Small intestine (tissue), 16 donors: Measurements from ENCODE around the gene WDR5B. TPM values are rescaled to one million over a fixed set of nuclear protein-coding genes. Genes with fewer than 3 reads are reported as not detected.
A peak's percentile ranks its signal among the peaks of the same experiment; 100 is the strongest.

Experiments used
- DNase-seq, 2 donors: peaks; one replicate each; pipeline versions ENCODE4 v3.0.0 to v3.0.0-alpha.2; 2013
- FAIRE-seq: peaks from 2 replicates; lab custom pipeline; 2012; peaks lifted over from hg19 to GRCh38; lab: Jason Lieb, UNC
- H3K27ac ChIP-seq, 3 donors: one replicate each; pipeline ENCODE4 v1.5.1; 2013; ENCODE audit warnings: low read length in 2 of 3, mild to moderate bottlenecking in 2 of 3, control low read depth in 1 of 3, inconsistent platforms in 1 of 3, low read depth in 1 of 3, moderate library complexity in 1 of 3
- H3K27me3 ChIP-seq, 3 donors: one replicate each; pipeline ENCODE4 v1.6.1; 2013; ENCODE audit warnings: low read length in 3 of 3, inconsistent platforms in 1 of 3; ENCODE audit not compliant: control insufficient read depth in 3 of 3, insufficient read depth in 3 of 3
- H3K36me3 ChIP-seq, 3 donors: one replicate each; pipeline ENCODE4 v1.6.1; 2013; ENCODE audit warnings: low read length in 3 of 3, inconsistent platforms in 1 of 3, low read depth in 1 of 3, mild to moderate bottlenecking in 1 of 3, moderate library complexity in 1 of 3; ENCODE audit not compliant: control insufficient read depth in 3 of 3, insufficient read depth in 2 of 3
- H3K4me1 ChIP-seq, 3 donors: one replicate each; pipeline ENCODE4 v1.6.1; 2013; ENCODE audit warnings: low read length in 2 of 3, inconsistent platforms in 1 of 3, low read depth in 1 of 3, mild to moderate bottlenecking in 1 of 3, moderate library complexity in 1 of 3; ENCODE audit not compliant: control insufficient read depth in 3 of 3, insufficient read depth in 2 of 3
- H3K4me3 ChIP-seq, 3 donors: one replicate each; pipeline ENCODE4 v1.5.1; 2013; ENCODE audit warnings: low read length in 3 of 3, control low read depth in 1 of 3, inconsistent platforms in 1 of 3, low read depth in 1 of 3, mild to moderate bottlenecking in 1 of 3, moderate library complexity in 1 of 3
- H3K9me3 ChIP-seq, 2 donors: one replicate each; pipeline ENCODE4 v1.6.1; 2013; ENCODE audit warnings: low read depth in 1 of 2, low read length in 1 of 2; ENCODE audit not compliant: control insufficient read depth in 2 of 2, insufficient read depth in 1 of 2
- WGBS, 3 donors: extraction: QIAGEN DNeasy Blood & Tissue Kit; methylation state at CpG; one replicate each; pipeline ENCODE4 v1.1.7; 2013; 5-methylcytosine and 5-hydroxymethylcytosine counted together
- long read RNA-seq, 10 donors: transcript quantifications; one replicate each; lab custom pipeline, GENCODE V29; 2026
- polyA plus RNA-seq, 4 donors: library from polyadenylated mRNA; stranded (reverse) in 3 of 4; unstranded in 1 of 4; fragments of 200-250 nt in 3 of 4; fragments of 120-200 nt in 1 of 4; gene quantifications; one replicate each; pipeline versions ENCODE4 v1.2.1 to v1.2.3, GENCODE V29; 2013
- donor health status: healthy with polysubstance abuse.
- donor health status: control.
- donor health status: control.
- donor health status: Bipolar disorder and iron deficiency.
- donor health status: healthy.

The WDR5B gene
- 1 to 10 TPM; 1.6 to 8.3 (median 2.7) TPM for polyA plus RNA-seq
- long read RNA-seq, donor 1, result 0 reads
- long read RNA-seq, donor 2, transcript WDR5B-201 (1 exons, 3,720 nt), result major isoform, 9 of 9 reads
- long read RNA-seq, donor 2, partial matches to known transcripts, result 0 of 9 reads
- long read RNA-seq, donor 2, other reads (novel, unspliced or antisense), result 0 of 9 reads
- long read RNA-seq, donor 3, transcript WDR5B-201 (1 exons, 3,720 nt), result major isoform, 12 of 12 reads
- long read RNA-seq, donor 3, partial matches to known transcripts, result 0 of 12 reads
- long read RNA-seq, donor 3, other reads (novel, unspliced or antisense), result 0 of 12 reads
- long read RNA-seq, donor 4, result 0 reads
- long read RNA-seq, donor 5, transcript WDR5B-201 (1 exons, 3,720 nt), result major isoform, 5 of 5 reads
- long read RNA-seq, donor 5, partial matches to known transcripts, result 0 of 5 reads
- long read RNA-seq, donor 5, other reads (novel, unspliced or antisense), result 0 of 5 reads
- long read RNA-seq, donor 6, transcript WDR5B-201 (1 exons, 3,720 nt), result major isoform, 7 of 7 reads
- long read RNA-seq, donor 6, partial matches to known transcripts, result 0 of 7 reads
- long read RNA-seq, donor 6, other reads (novel, unspliced or antisense), result 0 of 7 reads
- long read RNA-seq, donor 7, result 0 reads
- long read RNA-seq, donor 8, result 0 reads
- long read RNA-seq, donor 9, transcript WDR5B-201 (1 exons, 3,720 nt), result major isoform, 5 of 5 reads
- long read RNA-seq, donor 9, partial matches to known transcripts, result 0 of 5 reads
- long read RNA-seq, donor 9, other reads (novel, unspliced or antisense), result 0 of 5 reads
- long read RNA-seq, donor 10, transcript WDR5B-201 (1 exons, 3,720 nt), result major isoform, 16 of 16 reads
- long read RNA-seq, donor 10, partial matches to known transcripts, result 0 of 16 reads
- long read RNA-seq, donor 10, other reads (novel, unspliced or antisense), result 0 of 16 reads

DNA sequence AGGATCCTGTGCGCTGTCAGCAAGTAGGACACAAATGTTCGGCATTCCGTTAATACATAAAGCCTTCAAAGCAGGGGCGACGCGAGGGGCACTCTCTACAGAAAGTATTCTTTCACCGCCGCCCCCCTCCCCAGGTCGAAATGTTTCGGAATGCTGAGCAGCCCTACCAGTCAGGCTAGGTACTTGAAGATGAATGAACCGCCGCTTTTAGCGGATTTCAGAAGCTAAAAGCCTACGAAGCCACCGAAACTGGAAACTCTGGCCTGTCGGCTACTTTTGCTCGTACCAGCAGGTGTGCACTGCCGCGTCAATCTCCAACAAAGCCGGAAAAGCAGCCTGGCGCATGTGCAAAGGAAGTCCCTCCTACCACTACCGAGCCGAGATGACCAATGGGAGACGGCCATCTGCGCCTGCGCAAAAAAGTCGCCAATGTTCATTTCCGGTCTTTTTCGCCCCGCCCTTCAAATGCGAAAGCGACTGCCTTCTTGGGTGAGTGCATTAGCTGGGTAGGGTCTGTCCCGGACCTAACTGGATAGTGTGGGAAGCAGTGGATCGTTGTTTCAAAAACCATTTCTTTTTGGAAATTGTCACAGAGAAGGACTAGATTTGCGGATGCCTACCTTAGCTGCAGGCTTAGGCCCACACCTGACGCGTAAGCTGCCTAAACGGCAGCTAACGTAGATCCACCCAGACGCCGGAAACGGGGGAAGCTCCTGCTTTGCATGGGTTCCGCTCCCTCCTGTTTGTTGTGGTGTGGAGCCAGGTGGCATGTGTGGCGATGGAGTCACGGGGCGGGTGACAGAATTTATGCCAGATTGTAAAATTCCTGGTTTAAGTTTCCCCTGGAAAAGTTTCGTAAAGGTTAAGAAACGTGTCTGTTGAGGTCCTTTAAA, at the start of gene WDR5B:
TSS of gene WDR5B (minus strand) at position 301 of the 893 bp plus-strand sequence. CDS start 534 bp downstream, outside the sequence.
- FAIRE-seq (peak; percentile 33), DNase-seq (peak; percentile 99)
- no peaks in the 10 kb centered on the region for H3K27me3 ChIP-seq
- H3K4me3 ChIP-seq, result peak within 1 kb of the TSS; percentile 62 to 95 (median 70)
- peaks cover 0 to 24% (median 10%) of the 10 kb centered on the region in 3 donors for H3K4me1 ChIP-seq
- H3K36me3 ChIP-seq, result peaks cover 0 to 8% (median 2%) of the 10 kb centered on the region in 3 donors
- no peaks in the 10 kb centered on the region for H3K9me3 ChIP-seq
- peak within 1 kb of the TSS; percentile 72 to 95 (median 91) for H3K27ac ChIP-seq
- WGBS, 3 donors, result 0 to 1% (median 0%) methylated on average over 48 of the region's 48 CpGs

DNA sequence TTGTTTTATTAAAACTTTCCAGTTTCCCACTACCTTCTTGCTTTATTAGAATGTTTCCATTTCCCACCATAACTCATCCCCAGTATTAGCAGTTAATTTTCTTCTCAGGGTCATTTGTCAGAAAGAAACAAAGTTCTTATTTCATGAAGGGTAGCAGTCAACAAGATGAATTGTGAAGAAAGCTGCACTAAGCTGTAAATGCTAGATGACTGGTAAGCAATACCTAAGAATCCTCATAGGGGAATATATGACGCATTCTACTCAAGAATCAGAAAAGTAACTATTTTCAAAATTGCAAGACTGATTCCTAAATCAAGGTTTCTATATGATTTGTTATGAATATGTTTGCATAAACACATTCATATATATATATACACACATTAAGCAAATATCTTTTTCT, 48.8 kb upstream of the WDR5B start:
- 85 to 95% (median 94%) methylated on average over 1 of the region's 1 CpG for WGBS, 3 donors
- no peak for FAIRE-seq

DNA sequence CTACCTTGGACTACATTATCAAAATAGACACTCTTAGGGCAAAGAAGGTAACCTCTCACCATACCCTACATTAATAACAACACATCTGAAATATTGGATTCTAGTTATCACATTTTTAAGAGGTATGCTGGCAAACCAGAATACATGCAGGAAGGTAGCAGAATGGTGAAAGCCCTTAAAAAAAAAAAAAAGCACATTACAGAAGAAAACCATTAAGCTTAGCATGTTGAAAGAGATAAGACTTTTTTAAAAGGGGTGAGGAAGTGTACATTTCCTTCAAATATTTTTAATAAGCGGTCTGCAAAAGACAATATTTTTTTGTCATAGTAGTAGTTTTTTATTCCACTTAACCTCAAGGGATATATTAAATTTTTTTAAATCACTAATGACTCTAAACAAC, 46.5 kb upstream of the WDR5B start:
- H3K36me3 ChIP-seq, result peaks cover 0 to 16% (median 5%) of the 10 kb centered on the region in 3 donors
- H3K27ac ChIP-seq, result no peak overlapping the region
- no peaks in the 10 kb centered on the region for H3K9me3 ChIP-seq
- no peaks in the 10 kb centered on the region for H3K27me3 ChIP-seq
- H3K4me1 ChIP-seq, result peaks cover 0 to 3% (median 0%) of the 10 kb centered on the region in 3 donors
- no peak for DNase-seq
- no peak for FAIRE-seq
- no peak overlapping the region for H3K4me3 ChIP-seq
- WGBS, 3 donors, result 87 to 95% (median 95%) methylated on average over 1 of the region's 1 CpG

More for the DNA sequence above, 48.8 kb upstream of the WDR5B start:
- no peak for DNase-seq
- H3K4me1 ChIP-seq, result peaks cover 0 to 7% (median 0%) of the 10 kb centered on the region in 3 donors
- H3K27ac ChIP-seq, result no peak overlapping the region
- H3K27me3 ChIP-seq, result no peaks in the 10 kb centered on the region
- H3K9me3 ChIP-seq, result no peaks in the 10 kb centered on the region
- H3K36me3 ChIP-seq, result peaks cover 0 to 10% (median 2%) of the 10 kb centered on the region in 3 donors
- H3K4me3 ChIP-seq, result no peak overlapping the region

DNA sequence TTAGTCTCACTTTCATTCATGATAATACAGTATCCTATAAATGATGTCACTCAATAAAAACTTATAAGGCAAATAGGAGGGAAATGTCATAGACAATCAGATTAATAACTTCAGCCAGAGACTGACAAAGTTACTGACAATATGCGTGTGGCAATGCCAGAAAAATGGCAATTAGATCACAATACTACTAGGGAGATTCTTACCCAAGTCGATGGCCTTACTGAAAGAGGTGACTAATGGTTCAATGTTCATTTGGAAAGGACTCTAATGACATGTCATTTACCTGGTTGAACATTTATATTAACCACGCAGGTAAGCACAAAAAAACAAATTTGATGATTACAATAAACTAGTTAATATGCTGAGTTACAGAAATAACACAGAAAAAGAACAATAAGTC, 45.9 kb upstream of the WDR5B start:
- H3K36me3 ChIP-seq, result peaks cover 0 to 15% (median 5%) of the 10 kb centered on the region in 3 donors
- no peak overlapping the region for H3K4me3 ChIP-seq
- peaks cover 0 to 3% (median 0%) of the 10 kb centered on the region in 3 donors for H3K4me1 ChIP-seq
- FAIRE-seq (peak; percentile 65), DNase-seq (peak; percentile 57 to 81)
- H3K9me3 ChIP-seq, result no peaks in the 10 kb centered on the region
- 22 to 60% (median 37%) methylated on average over 3 of the region's 3 CpGs for WGBS, 3 donors
- peak overlapping the region in 1 of 3 donors; percentile 48 for H3K27ac ChIP-seq
- no peaks in the 10 kb centered on the region for H3K27me3 ChIP-seq

DNA sequence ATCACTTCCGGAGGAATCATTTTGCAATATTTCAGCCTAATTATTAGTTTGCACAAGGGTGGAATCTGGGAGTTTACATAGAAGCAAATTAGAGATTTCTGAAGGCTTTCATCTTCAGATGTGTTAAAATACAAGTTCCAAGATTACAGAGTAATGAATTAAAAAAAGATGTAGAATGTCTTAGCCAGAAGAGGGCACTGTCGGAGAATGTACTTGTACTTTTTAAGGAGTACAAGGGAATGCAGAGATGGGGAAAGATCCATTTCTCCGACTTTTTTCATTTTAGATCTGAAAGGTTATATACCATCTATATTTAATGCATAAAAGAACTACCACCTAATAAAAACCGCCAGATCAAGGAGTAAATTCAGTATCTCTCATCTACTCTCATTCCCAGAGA, 43.1 kb upstream of the WDR5B start:
- peaks cover 0 to 3% (median 0%) of the 10 kb centered on the region in 3 donors for H3K4me1 ChIP-seq
- no peak overlapping the region for H3K4me3 ChIP-seq
- H3K27ac ChIP-seq, result no peak overlapping the region
- no peaks in the 10 kb centered on the region for H3K9me3 ChIP-seq
- WGBS, 3 donors, result 68 to 72% (median 71%) methylated on average over 4 of the region's 4 CpGs
- H3K36me3 ChIP-seq, result peaks cover 0 to 8% (median 3%) of the 10 kb centered on the region in 3 donors
- DNase-seq (peak; percentile 26 to 27), FAIRE-seq (no peak)
- no peaks in the 10 kb centered on the region for H3K27me3 ChIP-seq

DNA sequence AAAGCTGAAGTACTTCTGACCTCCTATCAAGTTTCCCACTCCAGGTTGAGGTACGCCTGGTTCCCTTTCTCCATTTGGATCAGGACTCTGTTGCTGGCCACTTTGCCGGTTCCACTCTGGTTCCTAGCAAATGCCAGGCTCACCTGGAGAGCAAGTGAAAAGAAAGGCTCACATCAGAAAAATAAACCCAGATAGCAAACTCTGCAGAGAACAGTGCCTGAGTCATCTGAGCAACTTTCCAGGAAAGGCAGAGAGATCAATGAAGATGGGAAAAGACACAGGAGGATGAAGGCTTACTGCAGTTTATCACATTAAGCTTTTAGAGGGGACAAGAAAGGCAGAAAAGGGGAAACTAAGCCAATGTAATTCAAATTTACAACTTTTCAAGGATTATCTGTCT, 41.8 kb upstream of the WDR5B start:
- peaks cover 6 to 13% (median 7%) of the 10 kb centered on the region in 3 donors for H3K36me3 ChIP-seq

DNA sequence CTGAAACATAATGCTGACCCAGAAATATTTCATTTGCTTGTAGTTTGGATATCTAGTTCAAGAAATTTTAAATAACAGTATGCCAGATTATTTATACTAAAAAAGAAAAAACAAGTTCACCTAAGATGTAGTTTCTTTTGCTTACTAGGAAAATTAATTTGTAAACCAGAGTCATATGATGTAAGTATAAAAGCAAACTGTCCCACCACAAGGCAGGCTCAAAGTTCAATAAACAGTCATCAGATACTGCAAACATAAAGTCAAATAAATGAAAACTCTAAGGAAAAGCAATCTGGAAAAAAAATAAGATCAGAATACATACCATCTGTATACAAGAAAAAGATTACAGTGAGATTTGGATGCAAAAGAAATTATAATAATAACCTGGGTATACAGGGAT, 40.2 kb upstream of the WDR5B start:
- FAIRE-seq (peak; percentile 53), DNase-seq (peak in 1 of 2 donors; percentile 16)
- no peaks in the 10 kb centered on the region for H3K27me3 ChIP-seq
- H3K36me3 ChIP-seq, result peaks cover 6 to 13% (median 8%) of the 10 kb centered on the region in 3 donors
- H3K9me3 ChIP-seq, result no peaks in the 10 kb centered on the region
- H3K4me1 ChIP-seq, result no peaks in the 10 kb centered on the region
- no peak overlapping the region for H3K4me3 ChIP-seq
- no peak overlapping the region for H3K27ac ChIP-seq

More for the DNA sequence above, 41.8 kb upstream of the WDR5B start:
- no peak for DNase-seq
- WGBS, 3 donors, result 93 to 100% (median 98%) methylated on average over 2 of the region's 2 CpGs
- FAIRE-seq, result no peak
- H3K9me3 ChIP-seq, result no peaks in the 10 kb centered on the region
- peaks cover 0 to 3% (median 0%) of the 10 kb centered on the region in 3 donors for H3K4me1 ChIP-seq
- H3K27ac ChIP-seq, result no peak overlapping the region
- H3K27me3 ChIP-seq, result no peaks in the 10 kb centered on the region
- no peak overlapping the region for H3K4me3 ChIP-seq
